K562 (cell line): ENCODE measurements around the gene BCAP31. TPM values are rescaled to one million over a fixed set of nuclear protein-coding genes. Genes with fewer than 3 reads are reported as not detected.

Experiments
- ATAC-seq: fragments of 200-7000 bp; cut with Tn5 transposase; 3 replicates; pipeline ENCODE4 v1.9.1; 2020; ENCODE audit warnings: moderate library complexity
- BruUV-seq: library from RNA; stranded (reverse); fragments of 400-500 nt; replicated peaks from 2 replicates; lab custom pipeline; 2021; lab: Mats Ljungman, UMichigan
- CTCF ChIA-PET: fragments of 300-600 bp; formaldehyde crosslinking; extraction: SDS; loops from one replicate; lab custom pipeline; 2021; ENCODE audit warnings: low intra/inter-chr PET ratio; lab: Yijun Ruan, JAX
- POLR2A ChIA-PET: fragments of 300-600, 350-650 bp; sonication (Branson Sonifier 250); formaldehyde crosslinking; extraction: SDS; loops from one replicate; lab custom pipeline; 2021; ENCODE audit warnings: antibody characterized with exemption, inconsistent platforms; lab: Yijun Ruan, JAX
- DNase-seq, 4 experiments: peaks; one replicate each; pipeline versions ENCODE4 v3.0.0 to v3.0.0-alpha.2; 2011 to 2018; ENCODE audit warnings: low spot score in 3 of 4, mixed read lengths in 3 of 4; ENCODE audit errors: extremely low read depth in 1 of 4
- FAIRE-seq: peaks from 2 replicates; lab custom pipeline; 2011; peaks lifted over from hg19 to GRCh38; lab: Jason Lieb, UNC
- H2AFZ ChIP-seq: 2 replicates; pipeline ENCODE4 v1.6.0; 2011; ENCODE audit warnings: low read depth, low read length, control low read depth, inconsistent platforms
- H3K27ac ChIP-seq: fragments of 200-600 bp; 3 replicates; pipeline ENCODE4 v1.8.0; 2011; ENCODE audit warnings: low read depth, mild to moderate bottlenecking, control low read depth, inconsistent platforms, low read length, moderate library complexity, mixed read lengths; ENCODE audit errors: extremely low read depth
- H3K27me3 ChIP-seq, 2 experiments: fragments of 300-600 bp in 1 of 2; 2 replicates in 1 of 2; 3 replicates in 1 of 2; pipeline versions ENCODE4 v1.6.0 to v1.8.0; 2011; ENCODE audit warnings: inconsistent platforms in 2 of 2, low read length in 2 of 2, mild to moderate bottlenecking in 1 of 2, mixed read lengths in 1 of 2, moderate library complexity in 1 of 2; ENCODE audit not compliant: control insufficient read depth in 2 of 2, insufficient read depth in 2 of 2
- H3K36me3 ChIP-seq: fragments of 300-600 bp; 3 replicates; pipeline ENCODE4 v1.8.0; 2011; ENCODE audit warnings: mild to moderate bottlenecking, low read length, inconsistent platforms; ENCODE audit not compliant: control insufficient read depth, insufficient read depth
- H3K4me1 ChIP-seq, 2 experiments: fragments of 200-600 bp in 1 of 2; replicated peaks in 1 of 2; 2 replicates in 1 of 2; 3 replicates in 1 of 2; pipeline versions ENCODE4 v1.5.1 to v1.8.0; 2011; ENCODE audit warnings: inconsistent platforms in 2 of 2, low read length in 2 of 2, mild to moderate bottlenecking in 1 of 2, mixed read lengths in 1 of 2, moderate library complexity in 1 of 2; ENCODE audit not compliant: control insufficient read depth in 2 of 2, insufficient read depth in 2 of 2
- H3K4me2 ChIP-seq: 2 replicates; pipeline ENCODE4 v1.6.1; 2011; ENCODE audit warnings: low read length, control low read depth, inconsistent platforms, mixed read lengths; ENCODE audit not compliant: insufficient read depth
- H3K4me3 ChIP-seq: fragments of 200-600 bp; sonication (generic), shearing (Covaris generic); 2 replicates; pipeline ENCODE4 v1.5.1; 2016; ENCODE audit warnings: control low read depth, inconsistent platforms
- H3K79me2 ChIP-seq: fragments of 200-600 bp; 3 replicates; pipeline ENCODE4 v1.8.0; 2011; ENCODE audit warnings: low read length, inconsistent platforms; ENCODE audit not compliant: control insufficient read depth, insufficient read depth
- H3K9ac ChIP-seq, 2 experiments: 2 replicates each; pipeline versions ENCODE4 v1.6.0 to v1.6.1; 2011; ENCODE audit warnings: low read depth in 2 of 2, low read length in 2 of 2, control low read depth in 1 of 2, inconsistent platforms in 1 of 2, mild to moderate bottlenecking in 1 of 2, mixed read lengths in 1 of 2; ENCODE audit not compliant: insufficient read depth in 1 of 2
- H3K9me1 ChIP-seq: one replicate; pipeline ENCODE4 v1.6.0; 2011; ENCODE audit warnings: inconsistent platforms, mild to moderate bottlenecking, low read length, moderate library complexity; ENCODE audit not compliant: control insufficient read depth, insufficient read depth
- H3K9me3 ChIP-seq: replicated peaks from 2 replicates; pipeline ENCODE4 v1.5.1; 2011; ENCODE audit warnings: low read depth, low read length, inconsistent platforms; ENCODE audit not compliant: control insufficient read depth, insufficient read depth
- H4K20me1 ChIP-seq: replicated peaks from 2 replicates; pipeline ENCODE4 v1.6.1; 2011; ENCODE audit warnings: low read length, inconsistent platforms, mixed read lengths; ENCODE audit not compliant: control insufficient read depth, insufficient read depth
- BRCA1 ChIP-seq, 2 experiments: fragments of 450-650 bp in 1 of 2; sonication (generic) in 1 of 2; formaldehyde crosslinking in 1 of 2; IDR thresholded peaks; 2 replicates each; pipeline versions ENCODE4 v1.5.0 to v1.6.1; 2017 to 2020; ENCODE audit warnings: mild to moderate bottlenecking in 1 of 2, missing genetic modification reagents in 1 of 2
- CCNT2 ChIP-seq: IDR thresholded peaks from 2 replicates; pipeline ENCODE4 v1.6.1; 2011; ENCODE audit warnings: borderline replicate concordance, low read depth, mild to moderate bottlenecking, moderate library complexity, mixed read lengths, low read length; ENCODE audit not compliant: insufficient read length; ENCODE audit errors: extremely low read depth
- CREM ChIP-seq: IDR thresholded peaks from 2 replicates; pipeline ENCODE4 v1.6.1; 2014; ENCODE audit warnings: antibody characterized with exemption, low read depth
- CTBP1 ChIP-seq: fragments of 450-650 bp; IDR thresholded peaks from 2 replicates; pipeline ENCODE4 v1.6.1; 2016; ENCODE audit warnings: borderline replicate concordance
- DACH1 ChIP-seq: fragments of 450-650 bp; IDR thresholded peaks from 2 replicates; pipeline ENCODE4 v1.6.1; 2018; ENCODE audit not compliant: partially characterized antibody
- DIDO1 ChIP-seq: fragments of 450-650 bp; IDR thresholded peaks from 2 replicates; pipeline ENCODE4 v1.6.1; 2016; ENCODE audit warnings: low read depth, missing biosample characterization, missing genetic modification characterization
- ETV6 ChIP-seq, 3 experiments: fragments of 150-350 bp in 1 of 3; sonication (generic) in 1 of 3; formaldehyde crosslinking in 1 of 3; IDR thresholded peaks; 2 replicates each; pipeline versions ENCODE4 v1.6.1 to v1.8.0; 2014 to 2022; ENCODE audit warnings: borderline replicate concordance in 2 of 3, low read depth in 2 of 3, antibody characterized with exemption in 1 of 3, low read length in 1 of 3, mild to moderate bottlenecking in 1 of 3, missing genetic modification reagents in 1 of 3
- HDAC2 ChIP-seq: fragments of 450-650 bp; IDR thresholded peaks from 2 replicates; pipeline ENCODE4 v1.6.1; 2016; ENCODE audit warnings: mild to moderate bottlenecking
- IFI16 ChIP-seq: fragments of 250-450 bp; sonication (Bioruptor Pico); IDR thresholded peaks from 2 replicates; pipeline ENCODE4 v2.1.2; 2022; ENCODE audit warnings: mild to moderate bottlenecking, inconsistent platforms
- OTX1 ChIP-seq: fragments of 450-650 bp; formaldehyde crosslinking; IDR thresholded peaks from 2 replicates; pipeline ENCODE4 v1.4.0; 2022; ENCODE audit warnings: mild to moderate bottlenecking
- POLR2G ChIP-seq: fragments of 200-400 bp; formaldehyde crosslinking; IDR thresholded peaks from 2 replicates; pipeline ENCODE4 v1.6.1; 2017; ENCODE audit warnings: low read depth, mild to moderate bottlenecking, antibody characterized with exemption, low read length, moderate library complexity
- RFX7 ChIP-seq: fragments of 250-450 bp; sonication (Bioruptor Pico); IDR thresholded peaks from 2 replicates; pipeline ENCODE4 v1.5.1; 2021; ENCODE audit warnings: mild to moderate bottlenecking
- SIRT6 ChIP-seq: IDR thresholded peaks from one replicate; pipeline ENCODE4 v1.6.1; 2012; ENCODE audit warnings: low read depth, mild to moderate bottlenecking, control low read depth, inconsistent platforms, low read length, moderate library complexity
- ZNF696 ChIP-seq: fragments of 250-450 bp; sonication (Bioruptor Pico); conservative IDR thresholded peaks from 2 replicates; pipeline ENCODE4 v1.4.0; 2020; ENCODE audit warnings: mild to moderate bottlenecking, moderate library complexity
- ZNF707 ChIP-seq: fragments of 250-450 bp; sonication (Bioruptor Pico); conservative IDR thresholded peaks from 2 replicates; pipeline ENCODE4 v1.8.0; 2022; ENCODE audit warnings: inconsistent platforms, mild to moderate bottlenecking, moderate library complexity
- WGBS: fragments of 100-300 bp; shearing (Covaris generic); methylation state at CpG from one replicate; pipeline ENCODE4 v1.1.6; 2016; ENCODE audit warnings: low coverage, mixed read lengths; ENCODE audit not compliant: insufficient coverage; ENCODE audit errors: missing lambda C conversion rate; 5-methylcytosine and 5-hydroxymethylcytosine counted together
- in situ Hi-C: fragments of 300-500 bp; cut with MboI; formaldehyde crosslinking; loops from 4 replicates; pipeline ENCODE4 v1.15.0; 2018; ENCODE audit warnings: inconsistent platforms, mixed read lengths
- intact Hi-C: fragments of 100-400 bp; cut with micrococcal nuclease; formaldehyde crosslinking; loops from 2 replicates; pipeline ENCODE4 v1.14.2; 2022
- polyA plus RNA-seq, 8 experiments: library from polyadenylated mRNA; depleted of rRNA in 4 of 8; stranded (reverse) in 5 of 8; unstranded in 3 of 8; fragments of >200 nt; fragmentation: Nextera tagmentation in 2 of 8; fragmentation: Illumina TruSeq in 1 of 8; extraction: Ambion mirVana in 2 of 8; extraction: Trizol in 1 of 8; gene quantifications; 2 replicates each; pipeline versions ENCODE4 v1.2.1 to v1.2.3, GENCODE V29; 2011 to 2014; ENCODE audit warnings: inconsistent platforms in 1 of 8, missing spikeins in 1 of 8
- total RNA-seq, 7 experiments: library from RNA; depleted of rRNA in 6 of 7; stranded (reverse); fragments of >200 nt in 6 of 7; fragmentation: Illumina TruSeq in 2 of 7; extraction: Trizol in 2 of 7; gene quantifications; 2 replicates each; pipeline versions ENCODE4 v1.2.1 to v1.2.3, GENCODE V29; 2011 to 2021; ENCODE audit warnings: low replicate concordance in 1 of 7
- TF ChIP-seq, protein P1 (sequence below): fragments of 150-350 bp; conservative IDR thresholded peaks from 2 replicates; pipeline ENCODE4 v1.6.1; 2014; ENCODE audit warnings: low read length
- TF ChIP-seq, protein P2 (sequence below): fragments of 250-450 bp; sonication (Bioruptor Pico); IDR thresholded peaks from 2 replicates; pipeline ENCODE4 v1.5.0; 2020; ENCODE audit warnings: mild to moderate bottlenecking, borderline replicate concordance

BCAP31 gene
- total and polyA plus RNA-seq, 9 of the 15 experiments (the other 6 are each of a cell fraction or from before 2014, with no cell fraction given): 156 to 683 (median 188) TPM

GRCh38 chrX:153708415-153708814, 15.8 kb downstream of the BCAP31 start (continued):
- TF ChIP-seq ETV6 (IDR thresholded peaks at IDR 0.05; ENCODE audit: borderline replicate concordance in 1 of 2, low read depth in 2 of 2, low read length in 1 of 2): no peak
- no peak for TF ChIP-seq ETV6 (CRISPR knock-in tag; IDR thresholded peaks at IDR 0.05; ENCODE audit: borderline replicate concordance)
- TF ChIP-seq DIDO1 (tag): no peak
- peak; percentile 55 for TF ChIP-seq DACH1
- TF ChIP-seq CCNT2: no peak
- TF ChIP-seq ZNF707 (CRISPR knock-in tag): no peak
- no peak for TF ChIP-seq RFX7 (CRISPR knock-in tag)
- TF ChIP-seq ZNF696 (CRISPR knock-in tag): no peak
- TF ChIP-seq POLR2G: peak; percentile 55
- TF ChIP-seq, all 486 proteins: peak for 34

GRCh38 chrX:153707406-153707805, 16.8 kb downstream of the BCAP31 start:
- ATAC-seq: no peak
- CTCF ChIA-PET: interaction anchor here (2.0 to 3.0 kb wide), 2 partner anchors 127 to 168 kb away, joined by 5 to 14 read pairs; no protein-coding TSS in a partner anchor
- no peak for TF ChIP-seq HDAC2
- no peak for TF ChIP-seq OTX1
- TF ChIP-seq, protein P1, sequence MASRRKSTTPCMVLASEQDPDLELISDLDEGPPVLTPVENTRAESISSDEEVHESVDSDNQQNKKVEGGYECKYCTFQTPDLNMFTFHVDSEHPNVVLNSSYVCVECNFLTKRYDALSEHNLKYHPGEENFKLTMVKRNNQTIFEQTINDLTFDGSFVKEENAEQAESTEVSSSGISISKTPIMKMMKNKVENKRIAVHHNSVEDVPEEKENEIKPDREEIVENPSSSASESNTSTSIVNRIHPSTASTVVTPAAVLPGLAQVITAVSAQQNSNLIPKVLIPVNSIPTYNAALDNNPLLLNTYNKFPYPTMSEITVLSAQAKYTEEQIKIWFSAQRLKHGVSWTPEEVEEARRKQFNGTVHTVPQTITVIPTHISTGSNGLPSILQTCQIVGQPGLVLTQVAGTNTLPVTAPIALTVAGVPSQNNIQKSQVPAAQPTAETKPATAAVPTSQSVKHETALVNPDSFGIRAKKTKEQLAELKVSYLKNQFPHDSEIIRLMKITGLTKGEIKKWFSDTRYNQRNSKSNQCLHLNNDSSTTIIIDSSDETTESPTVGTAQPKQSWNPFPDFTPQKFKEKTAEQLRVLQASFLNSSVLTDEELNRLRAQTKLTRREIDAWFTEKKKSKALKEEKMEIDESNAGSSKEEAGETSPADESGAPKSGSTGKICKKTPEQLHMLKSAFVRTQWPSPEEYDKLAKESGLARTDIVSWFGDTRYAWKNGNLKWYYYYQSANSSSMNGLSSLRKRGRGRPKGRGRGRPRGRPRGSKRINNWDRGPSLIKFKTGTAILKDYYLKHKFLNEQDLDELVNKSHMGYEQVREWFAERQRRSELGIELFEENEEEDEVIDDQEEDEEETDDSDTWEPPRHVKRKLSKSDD: no peak
- no peak for TF ChIP-seq SIRT6
- TF ChIP-seq CREM: no peak
- TF ChIP-seq, protein P2, sequence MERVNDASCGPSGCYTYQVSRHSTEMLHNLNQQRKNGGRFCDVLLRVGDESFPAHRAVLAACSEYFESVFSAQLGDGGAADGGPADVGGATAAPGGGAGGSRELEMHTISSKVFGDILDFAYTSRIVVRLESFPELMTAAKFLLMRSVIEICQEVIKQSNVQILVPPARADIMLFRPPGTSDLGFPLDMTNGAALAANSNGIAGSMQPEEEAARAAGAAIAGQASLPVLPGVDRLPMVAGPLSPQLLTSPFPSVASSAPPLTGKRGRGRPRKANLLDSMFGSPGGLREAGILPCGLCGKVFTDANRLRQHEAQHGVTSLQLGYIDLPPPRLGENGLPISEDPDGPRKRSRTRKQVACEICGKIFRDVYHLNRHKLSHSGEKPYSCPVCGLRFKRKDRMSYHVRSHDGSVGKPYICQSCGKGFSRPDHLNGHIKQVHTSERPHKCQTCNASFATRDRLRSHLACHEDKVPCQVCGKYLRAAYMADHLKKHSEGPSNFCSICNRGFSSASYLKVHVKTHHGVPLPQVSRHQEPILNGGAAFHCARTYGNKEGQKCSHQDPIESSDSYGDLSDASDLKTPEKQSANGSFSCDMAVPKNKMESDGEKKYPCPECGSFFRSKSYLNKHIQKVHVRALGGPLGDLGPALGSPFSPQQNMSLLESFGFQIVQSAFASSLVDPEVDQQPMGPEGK: no peak
- TF ChIP-seq BRCA1 (IDR thresholded peaks at IDR 0.05): no peak
- TF ChIP-seq BRCA1 (CRISPR knock-in tag; IDR thresholded peaks at IDR 0.05): no peak
- no peak for TF ChIP-seq CTBP1
- TF ChIP-seq IFI16: no peak

More at GRCh38 chrX:153707406-153707805, 16.8 kb downstream of the BCAP31 start:
- BruUV-seq: no TSS peak
- no peaks in the 10 kb centered on the region for H3K27me3 ChIP-seq
- DNase-seq: no peak
- intact Hi-C loops: no loop called here
- H3K36me3 ChIP-seq: peaks cover 79% of the 10 kb centered on the region; the same call in 1 of the 3 replicates
- in situ Hi-C loops: no loop called here
- POLR2A ChIA-PET: no interaction called here
- no peaks in the 10 kb centered on the region for H3K9me3 ChIP-seq
- no peak overlapping the region for H3K27ac ChIP-seq
- H4K20me1 ChIP-seq: no peaks in the 10 kb centered on the region; the same call in 1 of the 2 replicates
- H3K4me2 ChIP-seq: no peak overlapping the region
- peaks cover 3% of the 10 kb centered on the region for H3K9me1 ChIP-seq
- WGBS: 94% methylated on average over 5 of the region's 6 CpGs
- H3K4me3 ChIP-seq: no peak overlapping the region
- H3K4me1 ChIP-seq: peaks cover 3 to 13% of the 10 kb centered on the region in 2 experiments; a peak in 4 of 5 replicates
- FAIRE-seq: no peak
- H3K79me2 ChIP-seq: peaks cover 9% of the 10 kb centered on the region; the same call in 1 of the 3 replicates
- H3K9ac ChIP-seq: no peak overlapping the region
- H2AFZ ChIP-seq: no peak overlapping the region
